NCI-H2171 treated with DMSO at 0.1 percent for 48 hours (cell line): Measurements from ENCODE around the gene GLRX5.

Experiments used
- DNase-seq: peaks from one replicate; lab custom pipeline; 2025; lab: John Stamatoyannopoulos, UW

GLRX5 gene

DNA sequence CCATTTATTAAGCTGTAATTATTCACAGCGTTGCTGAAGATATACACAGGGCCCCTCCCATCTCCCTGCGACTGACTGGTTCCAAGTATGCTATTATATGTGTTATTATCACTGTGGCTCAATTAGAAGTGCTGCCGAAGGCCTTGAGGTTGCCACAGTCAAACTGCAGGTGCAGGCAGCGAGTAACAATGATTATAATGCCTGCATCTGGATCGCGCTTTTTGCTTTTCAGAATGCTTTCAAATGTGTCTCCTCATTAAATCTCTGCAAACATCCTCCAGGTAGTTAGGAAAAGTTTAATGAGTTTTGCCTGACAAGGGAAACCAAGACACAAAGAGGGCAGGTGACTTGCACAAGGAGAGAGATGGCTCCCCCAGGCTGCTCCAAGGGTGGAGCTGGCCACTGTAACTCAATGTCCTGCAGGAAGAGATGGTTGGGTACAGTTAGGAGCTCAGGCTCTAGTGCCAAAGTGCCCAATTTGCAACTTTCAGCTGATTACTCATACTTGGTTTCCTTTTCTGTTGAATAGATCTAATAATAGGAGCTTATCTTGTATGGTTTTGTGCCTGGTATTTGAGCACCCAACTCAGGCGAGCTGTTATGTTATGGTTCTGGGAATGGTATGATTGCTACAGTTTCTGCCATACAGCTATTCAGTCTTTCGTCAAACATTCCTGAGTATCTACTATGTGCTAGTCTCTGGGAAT lies 16.7 kb upstream of the GLRX5 start:
- DNase-seq = no peak

DNA sequence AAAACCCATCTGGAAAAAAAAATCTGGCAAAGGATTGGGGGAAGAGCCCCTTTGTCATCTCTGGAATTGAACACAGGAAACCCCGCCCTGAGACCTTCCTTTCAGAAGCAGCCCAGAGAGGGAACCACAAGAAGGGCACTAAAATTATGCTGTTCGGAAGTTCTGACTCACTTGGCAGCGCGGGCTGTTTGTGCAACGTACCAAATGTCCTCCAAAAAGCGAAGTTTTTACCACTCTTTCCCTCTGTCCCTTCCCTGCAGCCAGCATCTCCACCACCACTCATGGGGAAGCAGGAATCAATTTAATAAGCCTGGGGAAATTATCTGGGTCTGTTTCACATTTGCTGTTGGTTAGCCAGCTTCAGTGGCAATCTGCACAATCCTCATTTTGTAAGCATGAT lies 15.2 kb upstream of the GLRX5 start:
- DNase-seq = no peak

DNA sequence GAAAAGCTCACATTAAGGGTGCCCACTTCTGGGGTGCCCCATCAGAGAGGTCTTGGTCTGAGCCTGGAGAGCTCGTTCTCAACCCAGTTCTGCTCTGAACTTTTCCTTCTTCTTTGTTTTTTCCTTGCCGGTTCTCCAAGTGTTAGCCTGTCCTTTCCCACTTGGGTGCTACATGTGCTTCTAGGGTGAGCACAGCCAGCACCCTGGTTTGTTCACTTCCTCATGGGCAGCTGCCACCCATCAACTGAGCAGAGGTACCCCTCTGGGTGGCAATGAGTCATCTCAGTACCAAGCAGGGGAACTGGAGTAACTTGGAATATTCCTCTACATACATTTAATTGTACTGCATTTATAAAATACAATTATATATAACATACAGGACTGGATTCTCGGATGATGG lies 14.5 kb upstream of the GLRX5 start:
- no peak for DNase-seq

DNA sequence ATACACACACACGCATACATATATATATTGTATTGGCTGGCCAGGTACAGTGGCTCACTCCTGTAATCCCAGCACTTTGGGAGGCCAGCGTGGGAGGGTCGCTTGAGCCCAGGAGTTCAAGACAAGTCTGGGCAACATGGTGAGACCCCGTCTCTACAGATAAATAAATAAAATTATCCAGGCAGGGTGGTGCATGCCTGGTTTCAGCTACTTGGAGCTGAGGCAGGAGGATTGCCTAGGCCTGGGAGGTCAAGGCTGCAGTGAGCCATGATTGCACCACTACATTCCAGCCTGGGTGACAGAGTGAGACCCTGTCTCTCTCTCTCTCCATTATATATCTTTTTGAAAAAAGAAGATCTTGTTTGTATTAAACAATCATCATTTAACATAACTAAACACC lies 13.8 kb upstream of the GLRX5 start:
- no peak for DNase-seq

DNA sequence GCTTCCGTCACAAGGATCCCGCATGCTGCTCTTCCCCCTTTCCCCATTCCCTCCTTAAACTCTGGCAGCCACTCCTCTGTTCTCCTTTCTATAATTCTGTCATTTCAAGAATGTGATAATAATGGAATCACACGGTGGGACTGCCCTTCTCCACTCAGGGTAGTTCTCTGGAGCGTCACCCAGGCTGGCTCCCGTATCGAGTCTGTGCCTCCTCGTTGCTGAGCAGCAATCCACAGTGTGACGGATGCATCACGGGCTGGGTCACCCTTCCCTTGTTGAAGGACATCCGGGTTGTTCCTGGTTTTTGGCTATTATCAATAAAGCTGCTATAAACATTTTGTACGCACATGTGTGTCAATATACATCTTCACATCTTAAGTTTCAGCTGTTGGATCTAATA lies 12.7 kb upstream of the GLRX5 start:
- DNase-seq = no peak

DNA sequence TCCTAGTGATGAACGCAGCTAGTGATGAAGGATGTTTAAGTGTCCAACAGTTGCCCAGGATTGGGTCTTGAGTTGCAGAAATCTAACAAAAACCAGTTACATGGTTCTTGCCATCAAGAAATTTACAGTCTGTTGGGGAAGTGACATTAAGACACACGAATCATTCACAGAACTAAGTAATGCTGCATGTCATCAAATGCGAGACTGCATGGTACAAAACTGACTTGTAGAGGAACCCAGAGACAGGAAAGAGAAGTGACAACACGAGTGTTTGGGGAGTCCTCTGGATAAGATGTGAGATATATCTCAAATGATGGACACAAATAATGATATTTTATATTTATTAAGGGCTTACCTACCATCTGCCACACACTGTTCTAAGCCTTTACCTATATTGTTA lies 12.3 kb upstream of the GLRX5 start:
- DNase-seq = no peak

DNA sequence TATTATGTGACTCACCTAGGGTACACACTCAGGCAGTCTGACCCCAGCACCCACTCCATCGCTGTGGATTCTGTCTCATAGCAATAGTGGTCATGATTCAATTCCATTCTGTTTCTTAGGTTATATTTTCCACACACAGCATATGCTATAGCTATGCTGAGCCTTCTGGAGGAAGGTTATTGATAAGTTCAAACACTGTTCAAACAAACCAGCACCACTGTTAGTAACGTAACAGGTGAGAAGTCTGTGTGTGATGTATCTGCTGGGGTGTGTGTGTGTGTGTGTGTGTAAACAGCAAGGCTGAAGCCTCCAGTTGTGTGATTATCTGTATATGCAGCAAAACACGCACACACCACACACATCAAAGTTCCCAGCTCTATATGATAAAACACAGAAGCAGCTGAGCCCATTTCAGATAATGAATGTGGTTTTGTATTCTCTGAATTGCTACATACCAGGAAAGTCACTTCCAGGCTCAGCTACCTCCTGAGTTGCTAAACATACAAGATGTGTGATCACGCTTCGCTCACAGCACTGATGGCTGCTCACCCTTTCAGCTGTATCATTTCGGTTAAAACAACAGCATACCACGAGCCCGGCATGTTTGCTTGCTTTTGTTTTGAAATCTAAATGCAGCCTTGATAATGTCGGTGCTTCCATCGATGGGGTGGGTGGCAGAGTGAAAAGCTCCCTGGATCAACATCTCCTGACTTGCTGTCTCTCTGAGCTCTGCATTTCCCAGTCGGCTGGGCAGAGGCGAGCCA lies 11.6 kb upstream of the GLRX5 start:
- no peak for DNase-seq

DNA sequence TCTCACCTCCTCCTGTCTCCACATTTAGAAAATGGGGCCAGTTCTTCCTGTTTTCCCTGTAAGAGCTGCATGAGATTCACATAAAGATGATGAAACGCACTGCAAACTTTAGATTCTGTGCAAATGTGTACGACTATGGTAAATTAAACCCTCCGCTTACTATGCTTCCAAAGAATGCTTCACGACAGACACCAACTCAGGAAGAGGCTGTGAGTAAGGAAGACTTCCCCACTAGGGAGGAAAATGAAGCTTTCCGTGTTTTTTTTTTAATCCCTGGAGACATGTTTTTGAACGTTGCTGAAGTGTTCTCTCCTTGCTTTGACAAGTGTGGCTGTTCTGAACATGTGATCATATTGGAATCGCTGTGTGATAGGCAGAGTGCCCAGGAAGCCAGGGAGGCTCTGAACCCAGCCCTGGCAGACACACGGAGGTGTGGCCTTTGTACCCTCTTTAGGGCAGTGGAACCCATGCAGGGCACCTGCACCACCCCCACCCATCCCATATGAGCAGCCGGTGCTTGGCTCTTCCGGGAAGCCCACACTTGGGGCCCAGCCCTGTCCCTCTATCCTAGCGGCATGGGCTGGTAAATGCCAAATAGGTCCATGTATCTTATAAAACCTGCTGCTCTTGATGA lies 10.9 kb upstream of the GLRX5 start:
- peak; percentile 84 for DNase-seq

DNA sequence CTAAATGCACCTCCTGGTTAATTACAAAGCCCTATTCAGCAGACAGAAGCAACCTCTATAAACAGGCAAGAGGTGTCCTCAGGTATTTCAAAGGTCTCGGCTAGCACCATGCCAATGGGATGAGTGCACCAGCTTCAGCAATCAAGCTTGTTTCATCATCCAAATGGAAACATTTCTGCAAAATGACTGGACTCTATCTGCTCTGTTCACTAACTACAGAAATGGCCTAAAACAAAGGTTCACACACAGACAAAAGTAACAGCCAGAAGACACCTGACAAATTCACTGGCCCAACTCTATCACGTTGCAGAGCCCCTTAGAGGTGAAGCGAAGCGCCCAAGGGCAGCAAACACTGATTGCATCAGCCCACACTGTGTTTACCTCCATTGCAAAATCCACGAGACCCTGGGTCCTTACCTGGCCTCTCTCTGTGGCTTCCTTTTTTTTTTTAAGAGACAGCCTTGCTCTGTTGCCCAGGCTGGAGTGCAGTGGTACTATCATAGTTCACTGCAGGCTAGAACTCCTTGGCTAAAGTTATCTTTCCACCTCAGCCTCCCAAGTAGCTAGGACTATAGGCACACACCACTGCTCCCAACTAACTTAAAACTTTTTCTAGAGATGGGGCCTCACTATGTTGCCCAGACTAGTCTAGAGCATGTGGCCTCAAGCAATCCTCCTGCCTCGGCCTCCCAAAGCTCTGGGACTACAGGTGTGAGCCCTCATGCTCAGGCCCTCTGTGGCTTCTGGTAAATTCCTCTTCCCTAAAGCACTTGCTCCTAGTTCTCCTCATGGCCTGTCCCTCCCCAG lies 9.9 kb upstream of the GLRX5 start:
- no peak for DNase-seq

DNA sequence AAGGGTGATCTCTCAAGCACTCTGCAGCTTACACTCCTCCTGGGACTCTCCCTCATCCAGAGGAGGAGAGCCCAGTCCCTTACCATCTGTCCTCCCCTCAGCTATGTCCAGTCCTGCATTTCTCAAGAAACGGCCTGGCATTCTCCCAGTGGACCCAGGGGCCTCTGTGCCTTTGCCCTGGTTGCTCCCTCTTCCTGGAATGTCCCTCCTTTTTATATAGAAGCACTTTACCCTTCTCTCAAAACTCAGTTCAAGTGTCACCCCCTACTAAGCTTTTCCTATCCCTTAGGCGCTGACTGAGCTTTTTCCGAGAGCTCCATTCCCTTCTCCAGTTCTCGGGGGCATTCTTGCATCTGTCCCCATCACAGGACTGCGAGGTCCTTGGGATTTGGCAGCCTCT lies 8.9 kb upstream of the GLRX5 start:
- DNase-seq = no peak

DNA sequence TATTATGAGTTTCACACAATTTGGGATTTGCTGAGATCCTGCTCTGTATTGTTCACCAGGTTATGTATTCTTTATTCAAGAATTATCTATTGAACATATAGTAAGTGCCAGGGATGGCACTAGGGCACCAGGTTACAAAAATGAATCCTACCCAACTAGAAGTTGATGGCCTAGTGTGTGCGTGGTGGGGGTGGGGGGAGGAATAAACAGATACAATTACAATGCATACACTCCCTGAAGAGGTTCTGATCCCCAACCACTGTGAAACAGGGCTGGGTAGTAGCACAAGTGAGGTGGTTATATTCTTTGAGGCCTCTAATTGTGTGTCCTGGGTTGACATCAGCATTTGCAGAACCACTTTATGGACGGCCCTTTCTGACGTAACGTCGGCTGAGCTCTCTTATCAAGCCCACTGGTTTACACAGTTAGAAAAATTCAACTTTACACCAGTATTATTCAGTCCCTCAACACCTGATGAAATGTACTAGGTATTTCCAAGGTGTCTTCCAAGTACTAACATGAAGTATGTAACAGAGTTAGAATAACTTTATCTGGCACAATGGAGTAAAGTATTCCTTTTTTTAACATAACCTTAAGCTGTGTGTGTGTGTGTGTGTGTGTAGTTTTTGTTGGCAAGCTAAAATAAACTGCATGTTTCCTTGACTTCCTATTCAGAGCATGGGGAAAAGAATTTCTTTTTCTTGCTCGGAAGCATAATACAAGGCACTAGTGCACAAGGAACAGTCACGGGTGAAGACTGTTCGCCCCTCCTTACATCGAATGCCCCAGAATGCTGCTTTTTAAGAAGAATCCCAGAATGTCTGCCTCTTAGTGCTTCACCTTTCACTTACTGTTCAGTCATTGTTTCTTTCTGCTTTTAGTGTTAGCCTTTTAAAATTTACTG lies 8.1 kb upstream of the GLRX5 start:
- DNase-seq = no peak

DNA sequence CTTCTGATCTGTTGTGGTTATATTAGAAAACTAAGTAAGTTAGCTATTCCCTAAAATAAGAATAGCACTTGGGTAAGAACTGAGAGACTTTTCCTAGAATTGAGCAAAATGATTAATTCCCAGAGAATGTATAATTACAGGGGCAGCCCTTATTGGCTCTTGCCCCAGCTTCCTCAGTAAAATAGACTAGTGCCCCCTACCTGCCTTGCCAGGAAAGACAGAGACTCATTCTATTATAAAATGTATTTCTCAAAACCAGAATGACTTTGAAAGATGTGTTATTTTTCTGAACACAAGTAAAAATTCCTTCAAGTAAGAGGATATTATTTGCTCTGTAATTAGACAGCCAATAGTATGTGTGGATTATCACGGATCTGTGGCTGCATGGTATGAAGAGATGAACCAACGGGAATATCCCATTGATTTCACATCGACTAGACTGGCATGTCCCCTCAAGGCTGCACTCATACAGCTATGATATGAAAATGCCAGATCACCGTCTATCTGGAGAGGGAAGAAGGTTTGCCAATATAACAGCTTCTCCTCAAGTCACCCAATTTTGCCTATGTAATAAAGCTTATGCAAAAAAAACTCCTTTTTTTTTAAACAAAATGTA lies 7.4 kb upstream of the GLRX5 start:
- DNase-seq = peak; percentile 33

DNA sequence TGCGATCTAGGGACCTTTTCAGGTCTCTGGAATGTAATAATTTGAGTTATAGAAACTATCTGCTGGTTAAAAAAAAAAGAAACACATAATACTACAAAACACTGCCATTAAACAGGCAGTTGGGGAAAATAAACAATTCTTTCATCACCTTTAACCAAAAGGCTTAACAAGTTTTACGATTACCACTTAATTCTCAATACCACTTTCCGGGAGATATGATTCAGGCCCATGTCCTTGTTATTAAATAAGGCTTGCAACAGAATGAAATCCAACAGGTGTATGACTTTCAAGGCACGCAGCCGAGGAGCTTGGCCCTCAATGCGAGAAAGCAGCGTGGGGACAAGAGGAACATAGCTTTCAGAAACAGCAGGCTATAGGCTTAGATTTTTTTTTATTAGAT lies 5.6 kb upstream of the GLRX5 start:
- no peak for DNase-seq

DNA sequence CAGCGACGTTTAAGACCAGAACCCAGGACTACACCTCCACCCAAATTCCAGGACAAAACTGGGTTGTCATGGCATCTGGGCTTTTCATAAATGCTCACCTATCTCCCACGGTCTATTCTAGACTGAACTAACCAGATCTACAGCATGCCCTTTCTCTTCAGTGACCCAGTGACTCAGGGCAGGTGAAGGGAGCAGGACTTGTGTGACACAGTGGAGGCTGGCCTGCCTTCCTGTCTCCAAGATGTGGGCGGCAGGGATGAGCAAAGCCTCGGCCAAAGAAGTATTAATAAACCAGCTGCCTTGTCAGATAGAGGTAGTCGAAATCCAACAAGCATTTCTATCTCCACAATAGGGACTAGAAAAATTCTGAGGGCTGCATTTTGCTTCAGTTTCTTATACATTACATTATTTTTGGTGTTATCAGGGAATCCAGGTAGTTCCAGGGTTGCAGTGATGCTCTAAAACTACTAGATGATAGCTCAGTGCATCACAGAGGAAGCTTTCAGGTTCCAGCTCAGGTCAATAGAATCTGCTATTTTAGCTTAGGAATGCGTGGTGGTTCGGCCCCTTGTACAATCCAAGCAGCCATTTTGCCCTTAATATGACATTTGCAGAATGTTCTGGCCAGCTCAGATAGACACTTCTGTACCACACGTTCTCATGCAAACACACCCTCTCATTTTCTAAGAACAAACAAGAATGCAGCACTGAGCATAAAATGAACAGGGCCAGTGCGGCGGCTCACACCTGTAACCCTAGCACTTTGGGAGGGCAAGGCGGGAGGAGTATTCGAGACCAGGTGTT lies 4.2 kb upstream of the GLRX5 start:
- DNase-seq = no peak

DNA sequence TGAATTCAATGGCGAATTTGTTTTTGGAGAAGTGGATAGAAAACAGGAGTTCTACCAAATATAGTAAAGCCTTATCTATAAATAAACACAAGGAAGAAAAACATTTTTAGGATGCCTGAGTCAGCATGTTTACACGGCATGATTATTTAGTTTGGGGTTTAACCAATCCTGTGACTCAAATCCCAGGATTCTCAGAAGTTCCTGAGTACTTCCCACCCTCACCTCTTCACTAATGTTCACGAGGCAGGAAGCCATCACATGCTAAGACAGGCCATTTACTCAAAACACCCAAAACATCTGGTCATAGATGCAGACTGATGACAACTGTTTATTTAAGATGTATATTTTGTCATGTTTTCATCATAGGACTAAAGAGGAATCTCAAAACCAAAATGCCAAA lies 3.4 kb upstream of the GLRX5 start:
- DNase-seq = no peak

DNA sequence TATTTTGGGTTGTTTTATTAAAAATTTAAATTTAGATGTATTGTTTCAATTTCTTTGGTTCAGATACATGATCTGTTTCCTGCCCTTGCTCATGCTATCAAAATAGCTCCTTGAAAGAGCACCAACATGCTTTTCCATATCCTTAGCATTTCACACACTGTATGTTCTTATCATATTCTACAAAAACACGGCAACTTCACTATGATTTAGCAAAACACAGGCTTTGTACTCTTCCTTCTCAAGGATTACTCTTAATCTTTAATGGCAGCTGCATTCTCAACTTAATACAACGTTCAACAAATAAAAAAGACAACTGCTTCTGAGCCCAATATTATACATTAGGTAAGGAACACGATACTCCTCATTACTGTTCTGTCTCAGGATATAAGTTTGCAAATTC lies 2.9 kb upstream of the GLRX5 start:
- no peak for DNase-seq

DNA sequence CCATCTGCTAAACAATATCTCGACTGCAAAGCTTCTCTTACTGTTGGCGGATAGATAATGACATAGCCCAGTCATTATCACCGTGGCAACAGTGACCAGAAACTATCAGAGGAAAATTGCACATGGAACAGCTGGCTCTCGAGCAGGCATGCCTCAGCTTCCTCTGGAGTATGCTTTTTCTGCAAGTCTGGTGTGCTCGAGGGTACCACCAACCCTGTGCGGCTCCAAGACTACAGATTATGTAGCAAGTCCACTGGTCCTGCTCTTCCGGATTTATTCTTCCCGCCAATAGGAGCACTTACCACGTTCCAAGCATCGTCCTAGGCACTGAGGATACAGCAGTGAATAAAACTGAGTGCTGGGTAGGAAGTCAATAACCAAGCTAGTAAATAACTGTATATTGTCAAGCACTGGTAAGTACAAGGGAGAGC lies 1.4 kb upstream of the GLRX5 start:
- peak; percentile 84 for DNase-seq

DNA sequence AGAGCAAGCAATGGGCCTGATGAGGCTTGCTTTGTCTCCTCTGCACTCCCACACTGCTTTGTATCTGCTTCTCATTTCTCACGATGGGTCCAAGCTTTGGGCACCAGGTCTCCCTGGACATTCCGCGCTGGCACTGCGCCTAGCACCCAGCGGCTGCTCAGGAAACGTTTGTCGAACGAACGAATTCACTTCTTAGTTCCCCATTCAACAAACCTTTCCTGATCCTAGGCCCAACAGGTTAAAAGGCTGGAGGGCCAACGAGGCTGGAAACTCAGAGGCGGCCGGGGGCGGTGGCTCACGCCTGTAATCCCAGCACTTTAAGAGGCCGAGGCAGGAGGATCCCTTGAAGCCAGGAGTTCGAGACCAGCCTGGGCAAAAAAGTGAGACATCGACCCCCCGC lies 1.0 kb upstream of the GLRX5 start:
- no peak for DNase-seq

DNA sequence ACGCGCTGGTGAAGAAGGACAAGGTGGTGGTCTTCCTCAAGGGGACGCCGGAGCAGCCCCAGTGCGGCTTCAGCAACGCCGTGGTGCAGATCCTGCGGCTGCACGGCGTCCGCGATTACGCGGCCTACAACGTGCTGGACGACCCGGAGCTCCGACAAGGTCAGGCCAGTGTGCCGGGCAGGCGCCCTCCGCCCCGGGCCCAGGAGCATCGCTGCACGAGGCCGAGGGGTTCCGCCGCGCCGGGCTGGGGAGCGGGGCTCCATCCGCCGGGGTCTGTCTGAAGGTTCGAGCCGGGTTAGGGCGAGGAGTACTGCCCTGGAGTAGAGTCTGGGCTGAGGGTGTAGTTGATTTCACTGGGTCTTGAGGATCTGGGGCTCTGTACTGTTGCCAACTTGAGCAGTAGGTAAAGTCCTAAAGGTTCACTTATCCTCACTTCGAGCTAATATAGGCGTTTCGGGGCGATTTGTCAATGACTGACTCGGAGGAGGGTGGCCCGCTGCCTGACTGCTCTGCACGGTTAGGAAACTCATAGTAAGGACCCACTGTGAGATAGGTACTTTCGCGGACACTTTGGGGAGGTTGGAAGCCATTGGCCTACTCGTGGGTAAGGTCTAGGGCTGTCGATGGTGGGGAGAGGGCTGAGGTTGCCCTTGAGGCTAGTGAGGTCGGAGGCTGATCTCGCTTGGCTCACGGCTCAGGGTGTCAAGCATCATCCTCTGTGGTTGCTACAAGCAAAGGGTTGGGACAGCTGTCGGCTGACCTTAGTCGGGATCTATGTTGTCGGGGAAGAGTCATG lies 574 bp downstream of the GLRX5 start:
- peak; percentile 24 for DNase-seq
